RCC 7860 (cell line): Measurements from ENCODE around the gene SNCB.

ENCODE experiments used
- DNase-seq: peaks from one replicate; pipeline ENCODE4 v3.0.0-alpha.2; 2015; ENCODE audit warnings: low spot score
- FAIRE-seq: peaks from 2 replicates; lab custom pipeline; 2012; peaks lifted over from hg19 to GRCh38; lab: Jason Lieb, UNC

SNCB gene

DNA sequence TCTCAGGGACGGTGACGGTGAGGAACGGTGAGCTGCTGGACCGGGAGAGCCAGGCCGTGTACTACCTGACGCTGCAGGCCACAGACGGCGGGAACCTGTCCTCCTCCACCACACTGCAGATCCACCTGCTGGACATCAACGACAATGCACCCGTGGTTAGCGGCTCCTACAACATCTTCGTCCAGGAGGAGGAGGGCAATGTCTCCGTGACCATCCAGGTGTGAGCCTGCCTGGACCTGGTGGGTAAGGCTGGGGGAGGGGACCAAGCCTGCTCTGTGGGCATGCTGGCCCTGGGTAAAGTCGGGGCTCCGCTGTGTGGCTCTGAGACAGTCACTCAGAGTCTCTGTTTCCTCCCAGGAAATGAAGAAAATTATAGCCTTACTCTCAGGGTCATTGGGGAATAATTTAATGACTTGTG lies 51.9 kb downstream of the SNCB start:
- FAIRE-seq (no peak), DNase-seq (peak; percentile 51)

GRCh38 chr5:176577312-176578176 lies 52.8 kb downstream of the SNCB start:
- DNase-seq (no peak), FAIRE-seq (no peak)

DNA sequence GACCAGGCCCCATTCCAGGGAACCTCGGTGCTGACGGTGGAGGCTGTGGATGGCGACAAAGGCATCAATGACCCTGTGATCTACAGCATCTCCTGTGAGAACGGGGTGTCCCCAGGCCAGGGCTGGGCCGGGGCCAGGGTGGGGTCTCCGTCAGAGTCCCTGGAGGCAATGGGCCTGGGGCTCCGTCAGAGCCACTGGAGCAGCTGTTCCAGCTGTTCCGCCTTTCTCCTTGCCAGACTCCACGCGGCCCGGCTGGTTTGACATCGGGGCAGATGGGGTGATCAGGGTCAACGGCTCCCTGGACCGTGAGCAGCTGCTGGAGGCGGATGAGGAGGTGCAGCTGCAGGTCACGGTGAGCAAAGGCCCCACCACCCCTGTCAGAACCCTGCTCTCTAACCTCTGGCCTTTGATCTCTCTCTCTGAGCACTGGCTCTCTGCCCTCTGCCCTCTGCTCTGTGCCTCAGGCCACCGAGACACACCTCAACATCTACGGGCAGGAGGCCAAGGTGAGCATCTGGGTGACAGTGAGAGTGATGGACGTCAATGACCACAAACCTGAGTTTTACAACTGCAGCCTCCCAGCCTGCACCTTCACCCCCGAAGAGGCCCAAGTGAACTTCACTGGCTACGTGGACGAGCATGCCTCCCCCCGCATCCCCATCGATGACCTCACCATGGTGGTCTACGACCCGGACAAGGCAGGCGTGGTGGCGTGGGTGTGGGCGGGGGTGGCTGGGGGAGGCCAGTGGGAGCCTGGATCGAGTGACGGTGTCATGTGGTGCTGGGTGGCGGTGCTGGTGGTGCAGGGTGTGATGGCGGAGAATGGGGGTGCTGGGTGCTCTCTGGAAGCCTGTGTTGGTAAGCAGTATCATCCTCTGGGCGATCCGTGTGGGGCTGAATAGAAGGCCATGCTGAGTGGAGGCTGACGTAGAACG lies 54.6 kb downstream of the SNCB start:
- DNase-seq (no peak), FAIRE-seq (no peak)

DNA sequence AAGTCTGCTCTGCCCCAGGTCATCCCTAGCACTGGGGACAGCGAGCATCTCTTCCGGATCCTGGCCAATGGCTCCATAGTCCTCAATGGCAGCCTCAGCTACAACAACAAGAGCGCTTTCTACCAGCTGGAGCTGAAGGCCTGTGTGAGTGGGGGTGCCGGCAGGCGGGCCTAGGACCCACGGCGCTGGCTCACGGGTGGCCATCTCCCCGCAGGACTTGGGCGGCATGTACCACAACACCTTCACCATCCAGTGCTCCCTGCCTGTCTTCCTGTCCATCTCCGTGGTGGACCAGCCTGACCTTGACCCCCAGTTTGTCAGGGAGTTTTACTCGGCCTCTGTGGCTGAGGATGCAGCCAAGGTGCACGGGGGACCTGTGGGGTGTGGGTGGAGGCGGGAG lies 55.3 kb downstream of the SNCB start:
- DNase-seq (no peak), FAIRE-seq (no peak)

GRCh38 chr5:176574297-176574591 lies 56.1 kb downstream of the SNCB start:
- DNase-seq: no peak
- no peak for FAIRE-seq

DNA sequence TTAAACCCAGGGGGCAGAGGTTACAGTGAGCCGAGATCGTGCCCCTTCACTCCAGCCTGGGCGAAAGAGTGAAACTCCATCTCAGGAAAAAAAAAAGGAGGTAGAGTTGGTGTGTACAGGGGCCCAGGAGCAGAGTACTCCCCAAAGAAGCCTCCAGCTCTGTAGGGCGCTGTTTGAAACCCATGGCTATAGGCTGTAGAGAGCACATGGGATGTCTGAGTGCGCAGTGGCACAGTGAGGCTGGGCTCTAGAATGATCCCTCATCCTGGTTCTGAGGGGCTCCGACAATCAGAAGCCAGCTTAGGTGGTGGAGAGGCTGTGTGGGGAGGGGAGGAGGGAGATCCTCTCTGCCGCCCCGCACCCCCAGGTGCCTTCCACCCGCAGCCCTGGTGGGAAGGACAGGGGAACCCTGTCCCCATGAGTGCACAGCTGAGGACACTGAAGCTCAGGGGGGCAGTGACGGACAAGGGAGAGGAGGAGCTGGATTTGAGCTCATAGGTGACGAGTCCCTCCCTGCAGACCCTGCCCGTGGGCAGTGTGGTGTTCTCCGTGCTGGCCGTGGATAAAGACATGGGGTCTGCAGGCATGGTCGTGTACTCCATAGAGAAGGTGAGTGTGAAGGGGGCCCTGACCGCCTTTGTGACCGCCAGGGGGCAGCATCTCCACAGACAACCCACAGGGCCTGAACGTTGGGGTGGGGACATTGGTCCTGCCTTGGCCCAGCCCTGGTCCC lies 56.6 kb downstream of the SNCB start:
- no peak for DNase-seq
- no peak for FAIRE-seq
